GM19467 (cell line): ENCODE data around the gene LPO.

Experiments
- ATAC-seq: cut with Tn5 transposase; IDR thresholded peaks from one replicate; pipeline ENCODE4 v1.9.1; 2021; ENCODE audit warnings: mild to moderate bottlenecking, moderate library complexity; ENCODE audit not compliant: unreplicated experiment

LPO gene

DNA sequence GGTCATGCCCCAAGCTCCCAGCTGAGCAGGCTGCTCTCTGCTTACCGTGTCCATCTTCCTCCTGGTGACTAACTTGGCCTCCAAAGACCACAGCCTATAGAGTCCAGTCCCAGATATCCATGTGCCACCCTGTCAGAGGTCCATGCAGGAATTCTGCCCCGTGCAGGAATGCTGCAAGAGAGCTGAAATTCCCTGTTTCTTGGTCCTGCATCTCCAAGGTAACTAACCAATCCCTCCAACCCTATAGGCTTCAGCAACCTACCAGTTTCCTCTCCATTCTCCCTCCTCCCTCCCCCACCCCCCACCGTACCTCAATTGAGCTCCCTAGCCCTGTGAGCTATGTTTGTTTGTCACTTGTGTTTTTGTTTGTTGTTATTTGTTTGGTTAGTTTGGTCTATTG is 9.7 kb upstream of the LPO start:
- no peak for ATAC-seq

DNA sequence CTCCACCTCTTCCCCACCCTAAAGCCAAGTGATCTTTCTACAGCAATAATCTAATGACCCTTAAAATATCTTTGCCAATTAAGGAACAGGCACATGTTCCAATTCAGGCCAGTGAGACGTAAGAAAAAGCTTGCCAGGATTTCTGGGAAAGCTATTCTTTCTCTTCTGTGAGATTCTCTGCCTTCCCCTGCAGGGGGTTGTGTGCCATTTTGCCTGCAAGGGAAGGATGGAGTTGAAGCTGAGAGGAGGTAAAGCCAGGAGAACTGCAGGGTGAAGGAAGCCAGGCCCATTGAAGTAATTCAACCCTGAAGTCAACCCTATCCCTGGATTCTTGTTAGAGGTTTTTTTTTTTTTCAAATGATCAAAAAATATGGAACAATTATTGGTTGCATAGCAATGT is 9.0 kb upstream of the LPO start:
- no peak for ATAC-seq

DNA sequence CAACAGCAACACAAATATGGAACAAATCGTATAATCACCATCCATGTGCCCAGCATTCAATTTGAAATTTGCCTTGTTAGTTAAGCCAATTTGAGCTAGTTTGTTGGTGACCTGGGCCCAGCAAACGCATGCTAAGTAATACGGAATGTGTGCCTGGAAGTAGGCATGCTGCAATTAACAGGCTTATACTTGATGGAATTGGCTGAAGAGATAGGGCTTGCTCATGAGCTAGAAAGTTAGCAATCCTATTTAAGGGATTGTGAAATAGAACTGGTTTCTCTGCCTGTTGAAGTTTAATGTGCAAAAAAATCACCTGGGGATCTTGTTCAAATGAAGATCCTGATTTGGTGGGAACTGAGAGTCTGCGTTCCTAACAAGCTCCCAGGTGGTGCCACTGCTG is 8.5 kb upstream of the LPO start:
- ATAC-seq, result no peak

DNA sequence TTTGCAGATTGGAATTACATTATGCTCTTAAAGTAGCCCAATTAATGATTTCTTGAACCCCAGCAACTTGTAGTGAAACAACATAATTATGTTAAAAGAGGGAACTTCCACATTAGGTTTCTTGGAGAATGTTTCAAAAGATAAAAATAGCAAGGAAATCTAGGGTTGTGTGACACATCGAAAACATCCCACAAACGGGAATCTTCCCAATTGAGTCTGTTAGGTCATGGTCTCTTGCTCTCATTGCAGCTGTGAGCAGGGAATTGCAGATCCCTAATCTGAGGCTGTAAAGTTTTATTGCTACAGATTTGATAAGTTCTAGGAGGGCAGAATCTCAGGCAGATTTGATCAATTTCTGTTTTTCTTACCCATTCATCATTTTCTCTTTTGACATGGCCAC is 6.7 kb upstream of the LPO start:
- no peak for ATAC-seq

DNA sequence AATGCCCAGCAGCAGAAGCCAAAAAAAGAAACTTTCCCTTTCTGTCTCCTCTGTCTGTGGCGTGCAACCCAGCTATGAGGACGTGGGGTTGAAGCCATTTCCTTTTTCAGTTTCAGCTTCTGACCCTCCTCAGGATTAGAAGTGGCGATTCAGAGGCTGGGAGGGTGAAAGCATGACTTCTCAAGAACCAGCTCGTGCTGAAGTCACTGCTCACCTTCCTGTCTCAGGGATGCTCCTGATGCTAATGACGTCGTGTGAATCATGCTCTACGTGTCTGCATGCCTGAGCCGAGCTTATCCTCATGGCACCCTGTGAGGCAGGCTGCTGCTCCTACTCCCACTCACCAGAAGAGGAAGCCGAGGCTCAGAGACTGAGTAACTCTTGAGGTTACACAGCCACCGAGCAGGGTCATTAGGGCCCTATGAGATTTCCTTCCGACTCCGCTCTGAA is 5.7 kb upstream of the LPO start:
- ATAC-seq, result peak; percentile 75

DNA sequence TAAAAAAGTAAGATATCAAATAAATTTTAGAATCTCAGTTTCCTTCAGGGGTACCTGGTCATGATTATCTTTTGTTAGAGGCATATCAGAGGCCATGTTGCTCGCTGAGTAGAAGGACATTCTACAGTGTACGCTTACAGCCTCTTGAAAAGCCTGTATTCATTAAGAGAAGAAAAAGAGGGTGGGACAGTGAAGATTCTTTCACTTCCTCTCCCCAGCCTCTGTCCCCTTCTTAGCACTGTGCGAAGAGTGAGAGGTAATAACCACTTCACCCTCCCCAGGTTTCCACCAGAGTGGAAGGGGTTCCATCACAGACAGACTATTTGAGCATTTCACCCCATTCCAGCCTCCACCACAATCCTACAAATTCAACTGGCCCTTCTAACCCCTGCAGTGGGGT is 4.8 kb upstream of the LPO start:
- ATAC-seq, result peak; percentile 59

DNA sequence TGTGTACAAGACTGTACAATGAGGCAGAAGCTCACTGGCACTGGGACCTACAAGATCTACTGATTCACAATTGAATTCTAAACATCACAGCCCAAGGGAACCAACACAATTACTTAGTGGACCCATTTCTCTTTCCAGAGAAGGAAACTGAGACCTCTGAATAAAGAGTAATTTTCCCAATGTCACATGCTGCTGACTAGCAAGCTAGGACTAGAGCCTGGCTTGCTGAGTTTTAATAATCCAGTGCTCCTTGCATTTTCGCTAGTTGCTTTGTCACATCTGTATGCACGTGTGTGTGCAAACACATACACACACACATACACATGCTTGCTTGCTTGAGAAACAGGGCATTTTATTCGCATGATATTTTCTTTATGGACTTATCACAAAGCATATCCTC is 3.9 kb upstream of the LPO start:
- no peak for ATAC-seq

DNA sequence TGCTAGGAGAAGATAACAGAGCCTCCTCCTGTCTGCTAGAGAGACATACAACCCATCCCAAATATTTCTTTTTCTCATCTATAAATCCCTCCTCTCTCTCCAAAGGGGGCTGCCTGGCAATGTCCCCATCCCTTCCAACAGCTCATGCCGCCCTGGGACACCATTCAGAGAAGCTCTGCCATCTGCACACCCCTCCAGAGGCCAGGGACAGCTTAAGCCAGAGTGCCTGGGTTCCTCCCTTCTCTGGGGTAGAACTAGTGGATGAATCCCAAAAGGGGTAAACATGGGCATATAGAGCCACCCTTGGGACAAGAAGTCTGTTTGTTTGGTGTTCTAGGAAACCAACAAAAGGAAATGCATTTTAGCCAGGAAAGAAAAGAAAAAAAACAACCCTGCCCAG is 2.6 kb upstream of the LPO start:
- ATAC-seq, result no peak

DNA sequence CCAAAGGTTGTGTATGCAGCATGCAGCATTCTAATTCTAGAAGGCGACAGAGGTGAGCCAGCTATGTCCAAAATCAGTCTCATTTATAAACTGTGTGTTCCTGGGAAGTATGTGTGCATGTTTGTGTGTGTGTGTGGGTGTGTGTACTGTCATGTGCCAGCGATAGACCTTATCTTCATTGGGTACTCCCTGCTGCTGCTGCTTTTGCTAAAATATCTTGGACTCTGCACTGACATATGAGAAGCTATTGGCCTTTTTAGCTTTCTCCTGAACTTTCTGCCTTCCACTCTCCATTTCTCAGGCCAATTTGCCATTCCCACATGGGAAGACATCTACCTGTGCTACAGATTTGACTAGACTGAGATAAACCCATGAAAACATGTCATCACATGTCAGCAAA is 2.0 kb upstream of the LPO start:
- ATAC-seq, result no peak

DNA sequence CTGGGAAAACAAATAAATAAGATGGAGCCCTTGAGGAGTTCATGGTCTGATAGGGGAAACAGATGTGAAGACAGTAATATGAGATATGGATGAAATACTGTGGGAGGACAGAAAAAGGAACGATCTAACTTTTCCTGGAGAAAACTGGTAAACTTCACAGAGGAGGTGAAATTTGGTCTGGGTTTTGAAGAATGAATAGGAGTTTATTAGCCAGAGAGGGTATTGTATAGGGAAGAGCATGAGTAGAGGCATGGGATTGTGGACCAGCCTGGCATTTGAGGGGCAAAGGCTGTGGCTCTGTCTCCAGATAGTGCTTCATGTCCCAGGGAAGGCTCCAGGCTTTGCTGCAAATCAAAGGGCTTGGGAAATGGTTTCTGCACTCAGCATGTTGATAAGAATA is 1.6 kb downstream of the LPO start:
- ATAC-seq, result no peak

DNA sequence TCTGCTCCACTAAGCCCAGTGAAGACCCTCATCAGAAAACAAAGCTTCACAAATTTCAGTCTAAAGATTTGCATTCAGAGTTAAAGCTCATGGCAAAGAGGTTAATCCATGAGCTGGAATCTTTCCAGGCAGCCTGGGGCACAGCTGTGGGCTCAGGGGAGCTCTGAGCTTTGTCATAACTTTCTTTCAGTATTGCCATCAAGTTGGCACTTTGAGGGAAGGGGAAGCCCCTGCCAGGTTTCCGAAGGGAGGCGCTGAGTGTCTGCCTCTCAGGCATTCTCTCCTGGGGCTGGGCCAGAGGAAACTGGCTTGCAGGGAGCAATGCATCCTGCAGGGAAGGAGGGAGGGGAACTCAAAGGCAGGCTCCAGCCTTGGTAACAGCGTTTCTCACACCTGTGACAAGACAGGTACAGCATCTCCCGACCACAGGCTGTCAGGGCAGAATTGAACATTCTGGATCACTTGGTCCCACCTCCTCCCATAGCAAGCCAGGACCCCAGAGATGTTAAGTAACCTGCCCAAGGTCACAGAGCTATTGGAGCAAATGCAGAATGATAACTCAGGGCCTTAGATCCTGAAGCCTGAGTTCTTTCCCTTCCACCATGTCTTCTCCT is 3.9 kb downstream of the LPO start:
- no peak for ATAC-seq

DNA sequence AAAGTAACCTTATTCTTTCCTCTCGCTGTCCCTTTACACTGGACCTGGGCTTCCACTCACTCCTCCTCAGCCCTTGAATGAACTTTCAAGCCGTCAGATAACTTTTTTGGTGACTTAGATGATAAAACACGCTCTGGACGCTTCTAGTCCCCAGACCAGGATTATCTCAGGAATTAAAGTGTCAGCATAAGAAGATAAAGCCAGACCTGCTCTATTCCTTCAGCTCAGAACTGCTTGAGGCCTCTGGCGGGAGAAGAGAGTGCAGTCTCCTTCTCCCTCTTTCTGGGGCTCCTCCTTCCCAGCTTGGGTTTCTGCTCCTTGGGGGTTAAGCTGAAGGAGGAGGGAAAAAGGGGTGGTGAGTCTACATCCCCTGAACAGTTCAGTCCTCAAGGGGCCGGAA is 6.6 kb downstream of the LPO start:
- no peak for ATAC-seq

DNA sequence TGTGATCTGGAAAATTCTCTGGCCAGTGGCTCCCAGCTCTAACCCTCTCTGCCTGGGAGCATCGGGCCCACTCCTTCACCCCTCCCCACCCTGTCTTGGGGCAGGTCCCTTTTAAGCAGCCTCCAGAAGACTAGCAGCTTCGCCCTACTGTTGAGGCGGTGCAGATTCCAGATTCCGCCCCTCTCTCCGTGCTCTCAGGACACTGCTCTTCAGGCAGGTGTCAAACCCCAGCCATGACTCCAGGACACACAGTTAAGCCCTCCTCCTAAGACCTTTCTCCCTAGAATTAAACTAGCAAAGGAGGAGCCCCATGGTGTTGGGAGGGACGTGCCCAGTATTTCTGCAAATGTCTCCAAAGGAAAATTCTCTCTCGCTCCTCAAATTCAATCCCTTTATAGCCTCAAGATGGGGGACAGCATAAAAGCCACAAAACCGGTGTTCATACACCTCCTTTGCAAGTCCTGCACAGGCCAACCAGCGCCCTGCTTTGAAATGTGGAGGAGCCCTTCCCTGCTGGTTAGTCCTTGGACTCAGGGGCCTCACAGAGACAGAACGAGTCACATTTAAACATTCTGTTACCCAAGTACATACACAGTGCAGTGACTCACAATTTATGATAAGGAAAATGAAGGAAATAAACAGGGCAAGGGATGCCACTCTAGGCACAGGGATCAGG is 7.2 kb downstream of the LPO start:
- ATAC-seq, result no peak

DNA sequence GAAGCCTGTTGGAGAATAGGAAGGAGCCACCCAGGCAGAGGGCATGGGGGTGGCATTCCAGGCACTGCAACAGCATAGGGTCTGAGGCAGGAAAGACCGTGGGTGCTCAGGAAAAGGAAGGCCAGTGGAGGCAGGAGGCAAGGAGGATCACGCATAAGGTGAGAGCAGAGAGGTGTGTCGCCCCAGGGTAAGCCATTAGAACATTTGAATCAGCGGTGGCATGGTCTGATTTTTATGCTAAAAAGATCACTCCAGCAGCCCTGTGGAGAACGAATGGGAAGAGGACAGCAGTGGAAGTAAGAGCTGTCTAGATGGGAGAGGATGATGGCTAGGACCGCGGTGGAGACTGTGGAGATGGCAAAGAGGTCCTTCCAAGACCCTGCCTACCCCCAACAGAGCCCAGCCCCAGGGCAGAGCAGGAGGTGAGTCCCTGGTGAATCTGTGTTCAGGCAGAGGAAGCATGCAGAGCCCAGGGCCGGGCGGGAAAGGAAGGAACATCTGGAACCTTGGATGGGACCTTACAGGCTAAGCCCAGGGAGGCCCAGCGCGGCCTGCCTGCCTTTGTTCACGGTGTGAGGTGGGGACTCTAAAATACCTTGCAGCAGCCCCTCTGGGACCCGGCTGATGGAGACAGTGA is 7.8 kb downstream of the LPO start:
- ATAC-seq, result no peak

DNA sequence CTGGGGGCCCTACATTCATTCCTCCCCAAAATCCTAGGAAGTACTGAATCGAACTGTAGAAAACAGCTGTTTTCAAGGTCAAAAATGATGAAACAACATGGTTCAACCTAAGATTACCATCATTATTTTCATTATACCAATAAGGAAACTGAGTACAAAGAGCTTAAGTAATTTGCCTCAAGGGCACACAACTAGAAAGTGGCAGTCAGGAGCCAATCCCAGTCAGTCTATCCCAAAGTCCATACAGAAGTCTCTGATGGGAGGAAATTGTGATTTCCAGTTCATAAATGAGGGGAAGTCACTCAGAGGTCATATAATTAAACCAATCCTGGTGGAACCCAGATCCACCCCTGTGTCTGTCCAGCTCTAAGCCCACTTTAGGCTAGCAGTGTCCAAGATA is 8.4 kb downstream of the LPO start:
- ATAC-seq, result no peak

DNA sequence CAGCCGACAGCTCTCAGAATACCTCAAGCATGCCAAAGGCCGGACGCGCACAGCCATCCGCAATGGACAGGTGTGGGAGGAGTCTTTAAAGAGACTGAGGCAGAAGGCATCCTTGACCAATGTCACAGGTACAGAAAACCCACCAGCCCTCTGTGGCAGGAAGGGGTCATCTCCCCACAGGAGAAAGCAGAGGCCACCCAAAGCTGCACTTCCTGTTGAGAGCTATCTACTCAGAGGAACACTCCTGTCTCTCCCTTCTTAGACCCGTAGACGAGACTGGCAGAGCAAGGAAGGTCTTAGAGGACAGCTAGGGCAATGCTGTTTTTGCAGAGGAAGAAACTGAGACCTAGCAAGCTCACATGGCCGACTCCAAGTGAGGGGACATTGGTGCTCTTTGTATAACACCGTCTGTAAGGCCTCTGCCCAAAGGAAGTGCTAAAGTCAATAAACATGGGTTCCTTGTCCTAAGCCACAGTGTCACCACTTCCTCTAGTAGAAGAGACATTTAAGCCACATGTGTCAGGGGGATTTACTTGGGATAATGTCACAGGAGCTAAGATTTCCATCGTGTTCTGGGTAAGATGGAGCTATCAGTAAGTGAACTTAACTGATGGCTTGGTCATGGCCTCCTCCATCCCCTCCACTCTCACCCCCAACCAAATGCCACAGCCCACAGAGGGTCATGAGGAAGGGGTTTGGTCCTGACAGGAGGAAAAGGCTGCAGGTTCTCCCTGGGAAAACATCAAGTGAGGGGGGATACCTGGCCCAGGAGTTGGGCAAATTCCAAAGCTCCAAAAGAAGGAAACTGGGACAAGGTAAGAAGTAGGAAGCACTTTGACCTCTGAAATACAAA is 9.4 kb downstream of the LPO start:
- no peak for ATAC-seq

DNA sequence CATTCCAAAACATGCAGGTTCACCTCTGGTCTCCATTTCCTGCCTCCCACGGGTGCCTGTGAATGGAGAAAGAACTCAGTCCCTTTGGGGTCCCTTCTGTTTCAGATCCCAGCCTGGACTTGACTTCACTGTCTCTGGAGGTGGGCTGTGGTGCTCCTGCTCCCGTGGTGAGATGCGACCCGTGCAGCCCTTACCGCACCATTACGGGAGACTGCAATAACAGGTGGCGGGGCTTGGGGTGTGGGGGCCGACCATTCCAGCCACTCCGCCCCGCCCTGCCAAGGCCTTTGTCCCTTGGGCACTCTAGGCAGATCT is 10.5 kb downstream of the LPO start:
- ATAC-seq, result no peak

DNA sequence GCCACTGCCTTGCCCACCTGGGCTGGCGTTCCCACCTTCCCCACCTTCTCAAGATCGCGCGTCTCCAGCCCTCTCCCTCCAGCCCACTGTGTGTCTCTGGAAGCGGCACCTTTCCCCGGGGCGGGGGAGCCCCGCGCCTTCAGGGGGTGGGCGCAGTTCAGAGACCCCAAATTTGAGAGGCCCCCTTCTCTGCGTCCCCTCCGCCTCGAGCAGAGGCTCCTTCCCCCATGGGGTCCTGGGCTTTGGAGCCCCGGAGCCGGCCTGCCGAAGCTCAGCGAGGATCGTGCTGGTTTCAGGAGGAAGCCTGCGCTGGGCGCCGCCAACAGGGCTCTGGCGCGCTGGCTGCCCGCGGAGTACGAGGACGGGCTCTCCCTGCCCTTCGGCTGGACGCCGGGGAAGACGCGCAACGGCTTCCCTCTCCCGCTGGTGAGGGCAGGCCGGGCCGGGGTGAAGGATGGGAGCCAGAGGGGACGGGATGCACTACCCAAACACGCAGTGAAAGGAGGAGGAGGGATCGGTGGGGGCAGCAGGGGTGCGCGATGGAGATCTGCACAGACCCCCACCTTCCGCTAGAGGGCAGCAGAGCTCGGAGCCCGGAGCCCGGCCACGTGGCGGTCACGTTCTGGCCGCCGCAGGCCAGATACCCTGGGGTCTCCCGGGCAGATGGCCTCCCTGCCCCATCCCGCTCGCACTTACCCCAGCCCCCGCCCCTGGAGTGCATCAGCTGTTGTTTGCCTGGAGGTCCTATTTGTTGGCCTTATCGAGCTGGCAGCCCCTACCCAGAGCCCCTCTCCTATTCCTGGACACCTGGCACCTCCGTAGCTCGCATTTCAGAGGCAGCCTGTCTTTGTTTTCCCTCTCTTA is 11.1 kb downstream of the LPO start:
- peak; percentile 58 for ATAC-seq

DNA sequence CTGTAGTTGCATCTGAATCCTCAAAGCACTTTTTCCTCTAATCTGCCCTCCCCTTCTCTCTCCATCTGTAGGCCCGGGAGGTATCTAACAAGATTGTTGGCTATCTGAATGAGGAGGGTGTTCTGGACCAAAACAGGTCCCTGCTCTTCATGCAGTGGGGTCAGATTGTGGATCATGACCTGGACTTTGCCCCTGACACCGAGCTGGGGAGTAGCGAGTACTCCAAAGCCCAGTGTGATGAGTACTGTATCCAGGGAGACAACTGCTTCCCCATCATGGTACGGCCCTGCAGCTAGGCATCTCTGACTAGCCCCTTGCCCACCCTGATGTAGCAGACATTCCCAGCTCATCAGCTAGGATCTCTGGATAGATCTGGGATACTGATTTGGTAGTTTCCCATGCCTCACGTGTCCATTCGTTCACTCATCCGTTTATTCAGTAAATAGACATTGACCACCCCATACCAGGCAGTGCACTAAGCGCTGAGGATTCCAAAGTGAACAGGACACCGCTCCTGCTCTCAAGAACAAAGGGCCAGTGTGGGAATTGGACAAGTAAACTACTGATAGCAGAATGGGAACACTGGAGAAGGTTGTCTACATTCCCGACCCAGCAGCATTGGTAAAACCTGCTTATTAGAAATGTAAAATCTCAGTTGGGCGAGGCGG is 12.1 kb downstream of the LPO start:
- ATAC-seq, result no peak

DNA sequence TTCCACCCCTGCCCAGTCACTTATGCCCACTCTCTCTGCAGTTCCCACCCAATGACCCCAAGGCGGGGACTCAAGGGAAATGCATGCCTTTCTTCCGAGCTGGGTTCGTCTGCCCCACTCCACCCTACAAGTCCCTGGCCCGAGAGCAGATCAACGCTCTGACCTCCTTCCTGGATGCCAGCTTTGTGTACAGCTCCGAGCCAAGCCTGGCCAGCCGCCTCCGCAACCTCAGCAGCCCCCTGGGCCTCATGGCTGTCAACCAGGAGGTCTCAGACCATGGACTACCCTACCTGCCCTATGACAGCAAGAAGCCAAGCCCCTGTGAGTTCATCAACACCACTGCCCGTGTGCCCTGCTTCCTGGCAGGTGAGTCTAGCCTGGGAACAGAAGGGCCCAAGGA is 13.8 kb downstream of the LPO start:
- ATAC-seq, result no peak
